K562 (cell line): ENCODE measurements around the gene BRCA1. TPM values are rescaled to one million over a fixed set of nuclear protein-coding genes. Genes with fewer than 3 reads are reported as not detected.

Experiments
- ATAC-seq: fragments of 200-7000 bp; cut with Tn5 transposase; 3 replicates; pipeline ENCODE4 v1.9.1; 2020; ENCODE audit warnings: moderate library complexity
- BruUV-seq: library from RNA; stranded (reverse); fragments of 400-500 nt; replicated peaks from 2 replicates; lab custom pipeline; 2021; lab: Mats Ljungman, UMichigan
- CTCF ChIA-PET: fragments of 300-600 bp; formaldehyde crosslinking; extraction: SDS; loops from one replicate; lab custom pipeline; 2021; ENCODE audit warnings: low intra/inter-chr PET ratio; lab: Yijun Ruan, JAX
- POLR2A ChIA-PET: fragments of 300-600, 350-650 bp; sonication (Branson Sonifier 250); formaldehyde crosslinking; extraction: SDS; loops from one replicate; lab custom pipeline; 2021; ENCODE audit warnings: antibody characterized with exemption, inconsistent platforms; lab: Yijun Ruan, JAX
- DNase-seq, 4 experiments: peaks; one replicate each; pipeline versions ENCODE4 v3.0.0 to v3.0.0-alpha.2; 2011 to 2018; ENCODE audit warnings: low spot score in 3 of 4, mixed read lengths in 3 of 4; ENCODE audit errors: extremely low read depth in 1 of 4
- FAIRE-seq: peaks from 2 replicates; lab custom pipeline; 2011; peaks lifted over from hg19 to GRCh38; lab: Jason Lieb, UNC
- H2AFZ ChIP-seq: 2 replicates; pipeline ENCODE4 v1.6.0; 2011; ENCODE audit warnings: low read depth, low read length, control low read depth, inconsistent platforms
- H3K27ac ChIP-seq: fragments of 200-600 bp; 3 replicates; pipeline ENCODE4 v1.8.0; 2011; ENCODE audit warnings: low read depth, mild to moderate bottlenecking, control low read depth, inconsistent platforms, low read length, moderate library complexity, mixed read lengths; ENCODE audit errors: extremely low read depth
- H3K27me3 ChIP-seq, 2 experiments: fragments of 300-600 bp in 1 of 2; 2 replicates in 1 of 2; 3 replicates in 1 of 2; pipeline versions ENCODE4 v1.6.0 to v1.8.0; 2011; ENCODE audit warnings: inconsistent platforms in 2 of 2, low read length in 2 of 2, mild to moderate bottlenecking in 1 of 2, mixed read lengths in 1 of 2, moderate library complexity in 1 of 2; ENCODE audit not compliant: control insufficient read depth in 2 of 2, insufficient read depth in 2 of 2
- H3K36me3 ChIP-seq: fragments of 300-600 bp; 3 replicates; pipeline ENCODE4 v1.8.0; 2011; ENCODE audit warnings: mild to moderate bottlenecking, low read length, inconsistent platforms; ENCODE audit not compliant: control insufficient read depth, insufficient read depth
- H3K4me1 ChIP-seq, 2 experiments: fragments of 200-600 bp in 1 of 2; replicated peaks in 1 of 2; 2 replicates in 1 of 2; 3 replicates in 1 of 2; pipeline versions ENCODE4 v1.5.1 to v1.8.0; 2011; ENCODE audit warnings: inconsistent platforms in 2 of 2, low read length in 2 of 2, mild to moderate bottlenecking in 1 of 2, mixed read lengths in 1 of 2, moderate library complexity in 1 of 2; ENCODE audit not compliant: control insufficient read depth in 2 of 2, insufficient read depth in 2 of 2
- H3K4me2 ChIP-seq: 2 replicates; pipeline ENCODE4 v1.6.1; 2011; ENCODE audit warnings: low read length, control low read depth, inconsistent platforms, mixed read lengths; ENCODE audit not compliant: insufficient read depth
- H3K4me3 ChIP-seq: fragments of 200-600 bp; sonication (generic), shearing (Covaris generic); 2 replicates; pipeline ENCODE4 v1.5.1; 2016; ENCODE audit warnings: control low read depth, inconsistent platforms
- H3K79me2 ChIP-seq: fragments of 200-600 bp; 3 replicates; pipeline ENCODE4 v1.8.0; 2011; ENCODE audit warnings: low read length, inconsistent platforms; ENCODE audit not compliant: control insufficient read depth, insufficient read depth
- H3K9ac ChIP-seq, 2 experiments: 2 replicates each; pipeline versions ENCODE4 v1.6.0 to v1.6.1; 2011; ENCODE audit warnings: low read depth in 2 of 2, low read length in 2 of 2, control low read depth in 1 of 2, inconsistent platforms in 1 of 2, mild to moderate bottlenecking in 1 of 2, mixed read lengths in 1 of 2; ENCODE audit not compliant: insufficient read depth in 1 of 2
- H3K9me1 ChIP-seq: one replicate; pipeline ENCODE4 v1.6.0; 2011; ENCODE audit warnings: inconsistent platforms, mild to moderate bottlenecking, low read length, moderate library complexity; ENCODE audit not compliant: control insufficient read depth, insufficient read depth
- H3K9me3 ChIP-seq: replicated peaks from 2 replicates; pipeline ENCODE4 v1.5.1; 2011; ENCODE audit warnings: low read depth, low read length, inconsistent platforms; ENCODE audit not compliant: control insufficient read depth, insufficient read depth
- H4K20me1 ChIP-seq: replicated peaks from 2 replicates; pipeline ENCODE4 v1.6.1; 2011; ENCODE audit warnings: low read length, inconsistent platforms, mixed read lengths; ENCODE audit not compliant: control insufficient read depth, insufficient read depth
- FOXK2 ChIP-seq, 2 experiments: fragments of 450-650 bp; IDR thresholded peaks in 1 of 2; conservative IDR thresholded peaks in 1 of 2; 2 replicates each; pipeline ENCODE4 v1.6.1; 2016; ENCODE audit warnings: low read depth in 2 of 2, mild to moderate bottlenecking in 1 of 2
- KLF6 ChIP-seq: fragments of 250-450 bp; sonication (Bioruptor Pico); IDR thresholded peaks from 2 replicates; pipeline ENCODE4 v1.4.0; 2020; ENCODE audit warnings: mild to moderate bottlenecking, moderate library complexity, borderline replicate concordance
- NFATC3 ChIP-seq: fragments of 450-650 bp; IDR thresholded peaks from 2 replicates; pipeline ENCODE4 v1.6.1; 2017; ENCODE audit warnings: mild to moderate bottlenecking
- TRIM24 ChIP-seq, 2 experiments: fragments of 450-650 bp; IDR thresholded peaks; 2 replicates each; pipeline ENCODE4 v1.6.1; 2016
- ZBTB9 ChIP-seq: fragments of 450-650 bp; formaldehyde crosslinking; IDR thresholded peaks from 2 replicates; pipeline ENCODE4 v1.4.0; 2020; ENCODE audit warnings: mild to moderate bottlenecking, moderate library complexity
- ZNF212 ChIP-seq: fragments of 450-650 bp; formaldehyde crosslinking; IDR thresholded peaks from 2 replicates; pipeline ENCODE4 v1.4.0; 2020; ENCODE audit warnings: mild to moderate bottlenecking
- ZNF384 ChIP-seq: IDR thresholded peaks from 2 replicates; pipeline ENCODE4 v1.6.1; 2012; ENCODE audit warnings: low read depth, low read length, improper control_type of control experiment
- WGBS: fragments of 100-300 bp; shearing (Covaris generic); methylation state at CpG from one replicate; pipeline ENCODE4 v1.1.6; 2016; ENCODE audit warnings: low coverage, mixed read lengths; ENCODE audit not compliant: insufficient coverage; ENCODE audit errors: missing lambda C conversion rate; 5-methylcytosine and 5-hydroxymethylcytosine counted together
- in situ Hi-C: fragments of 300-500 bp; cut with MboI; formaldehyde crosslinking; loops from 4 replicates; pipeline ENCODE4 v1.15.0; 2018; ENCODE audit warnings: inconsistent platforms, mixed read lengths
- intact Hi-C: fragments of 100-400 bp; cut with micrococcal nuclease; formaldehyde crosslinking; loops from 2 replicates; pipeline ENCODE4 v1.14.2; 2022
- polyA plus RNA-seq, 8 experiments: library from polyadenylated mRNA; depleted of rRNA in 4 of 8; stranded (reverse) in 5 of 8; unstranded in 3 of 8; fragments of >200 nt; fragmentation: Nextera tagmentation in 2 of 8; fragmentation: Illumina TruSeq in 1 of 8; extraction: Ambion mirVana in 2 of 8; extraction: Trizol in 1 of 8; gene quantifications; 2 replicates each; pipeline versions ENCODE4 v1.2.1 to v1.2.3, GENCODE V29; 2011 to 2014; ENCODE audit warnings: inconsistent platforms in 1 of 8, missing spikeins in 1 of 8
- total RNA-seq, 7 experiments: library from RNA; depleted of rRNA in 6 of 7; stranded (reverse); fragments of >200 nt in 6 of 7; fragmentation: Illumina TruSeq in 2 of 7; extraction: Trizol in 2 of 7; gene quantifications; 2 replicates each; pipeline versions ENCODE4 v1.2.1 to v1.2.3, GENCODE V29; 2011 to 2021; ENCODE audit warnings: low replicate concordance in 1 of 7
- TF ChIP-seq, protein P1 (sequence below): IDR thresholded peaks from 2 replicates; pipeline ENCODE4 v1.6.1; 2011; ENCODE audit not compliant: insufficient read length; ENCODE audit errors: extremely low read depth
- TF ChIP-seq, protein P2 (sequence below): sonication (generic); formaldehyde crosslinking; IDR thresholded peaks from 2 replicates; pipeline ENCODE4 v1.8.1; 2023; ENCODE audit warnings: mild to moderate bottlenecking, missing genetic modification reagents
- TF ChIP-seq, protein P3 (sequence below): IDR thresholded peaks from 2 replicates; pipeline ENCODE4 v1.6.1; 2016; ENCODE audit warnings: missing genetic modification characterization, missing compliant biosample characterization
- TF ChIP-seq, protein P4 (sequence below): fragments of 250-450 bp; sonication (Bioruptor Pico); IDR thresholded peaks from 2 replicates; pipeline ENCODE4 v1.5.0; 2021; ENCODE audit warnings: mild to moderate bottlenecking, borderline replicate concordance

The BRCA1 gene
- total and polyA plus RNA-seq, 9 of the 15 experiments (the other 6 are each of a cell fraction or from before 2014, with no cell fraction given), result 25.9 to 95.3 (median 62.3) TPM

GRCh38 chr17:43170766-43171585 lies 45.8 kb upstream of the BRCA1 start, which contains the start of gene NBR1:
Gene NBR1, plus strand, starts transcription at chr17:43171214. Its CDS starts 4,586 bp downstream, at chr17:43175800.
- intact Hi-C loops (loop anchor here (1.0 kb wide), 2 partner anchors 46 to 147 kb away; partner anchors contain the start of gene BRCA1), in situ Hi-C loops (no loop called here)
- H3K4me3 ChIP-seq, result peak within 1 kb of the TSS; percentile 84
- H2AFZ ChIP-seq, result peak within 1 kb of the TSS; percentile 95
- POLR2A ChIA-PET, result interaction anchor here (0.9 to 2.2 kb wide), 10 partner anchors 13 to 313 kb away, joined by 3 to 42 read pairs (median 6); partner anchors contain the start of genes BRCA1, DHX8 and RPL27
- ATAC-seq, result peak; percentile 92
- FAIRE-seq, result peak; percentile 99
- H3K79me2 ChIP-seq, result peaks cover 48% of the 10 kb centered on the region
- peak; percentile 92 to 99 (median 96) for DNase-seq
- under 1% methylated on average over 41 of the region's 41 CpGs for WGBS
- H3K4me1 ChIP-seq, result peaks cover 3 to 8% of the 10 kb centered on the region in 2 experiments; a peak in 3 of 5 replicates
- no peaks in the 10 kb centered on the region for H4K20me1 ChIP-seq
- H3K27me3 ChIP-seq, result no peaks in the 10 kb centered on the region
- H3K9ac ChIP-seq, result peak within 1 kb of the TSS; percentile 89 to 91
- peaks cover 5% of the 10 kb centered on the region for H3K36me3 ChIP-seq
- peak within 1 kb of the TSS; percentile 92 for H3K27ac ChIP-seq
- H3K9me3 ChIP-seq, result no peaks in the 10 kb centered on the region
- CTCF ChIA-PET, result no interaction called here
- H3K9me1 ChIP-seq, result no peaks in the 10 kb centered on the region
- H3K4me2 ChIP-seq, result peak within 1 kb of the TSS; percentile 89
- no TSS peak for BruUV-seq
- no peak for TF ChIP-seq ZNF212 (CRISPR knock-in tag)
- TF ChIP-seq, protein P1, sequence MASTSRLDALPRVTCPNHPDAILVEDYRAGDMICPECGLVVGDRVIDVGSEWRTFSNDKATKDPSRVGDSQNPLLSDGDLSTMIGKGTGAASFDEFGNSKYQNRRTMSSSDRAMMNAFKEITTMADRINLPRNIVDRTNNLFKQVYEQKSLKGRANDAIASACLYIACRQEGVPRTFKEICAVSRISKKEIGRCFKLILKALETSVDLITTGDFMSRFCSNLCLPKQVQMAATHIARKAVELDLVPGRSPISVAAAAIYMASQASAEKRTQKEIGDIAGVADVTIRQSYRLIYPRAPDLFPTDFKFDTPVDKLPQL, result no peak
- TF ChIP-seq, protein P2, sequence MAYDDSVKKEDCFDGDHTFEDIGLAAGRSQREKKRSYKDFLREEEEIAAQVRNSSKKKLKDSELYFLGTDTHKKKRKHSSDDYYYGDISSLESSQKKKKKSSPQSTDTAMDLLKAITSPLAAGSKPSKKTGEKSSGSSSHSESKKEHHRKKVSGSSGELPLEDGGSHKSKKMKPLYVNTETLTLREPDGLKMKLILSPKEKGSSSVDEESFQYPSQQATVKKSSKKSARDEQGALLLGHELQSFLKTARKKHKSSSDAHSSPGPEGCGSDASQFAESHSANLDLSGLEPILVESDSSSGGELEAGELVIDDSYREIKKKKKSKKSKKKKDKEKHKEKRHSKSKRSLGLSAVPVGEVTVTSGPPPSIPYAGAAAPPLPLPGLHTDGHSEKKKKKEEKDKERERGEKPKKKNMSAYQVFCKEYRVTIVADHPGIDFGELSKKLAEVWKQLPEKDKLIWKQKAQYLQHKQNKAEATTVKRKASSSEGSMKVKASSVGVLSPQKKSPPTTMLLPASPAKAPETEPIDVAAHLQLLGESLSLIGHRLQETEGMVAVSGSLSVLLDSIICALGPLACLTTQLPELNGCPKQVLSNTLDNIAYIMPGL (CRISPR knock-in tag), result 0 out of 2 replicates have a peak, but pooled peaks have one; percentile 9
- peak; percentile 38; the same call in 1 of the 2 replicates for TF ChIP-seq ZBTB9 (CRISPR knock-in tag)
- no peak for TF ChIP-seq KLF6 (CRISPR knock-in tag)
- 0 out of 2 replicates have a peak, but pooled peaks have one; percentile 14 for TF ChIP-seq ZNF384
- TF ChIP-seq, protein P3, sequence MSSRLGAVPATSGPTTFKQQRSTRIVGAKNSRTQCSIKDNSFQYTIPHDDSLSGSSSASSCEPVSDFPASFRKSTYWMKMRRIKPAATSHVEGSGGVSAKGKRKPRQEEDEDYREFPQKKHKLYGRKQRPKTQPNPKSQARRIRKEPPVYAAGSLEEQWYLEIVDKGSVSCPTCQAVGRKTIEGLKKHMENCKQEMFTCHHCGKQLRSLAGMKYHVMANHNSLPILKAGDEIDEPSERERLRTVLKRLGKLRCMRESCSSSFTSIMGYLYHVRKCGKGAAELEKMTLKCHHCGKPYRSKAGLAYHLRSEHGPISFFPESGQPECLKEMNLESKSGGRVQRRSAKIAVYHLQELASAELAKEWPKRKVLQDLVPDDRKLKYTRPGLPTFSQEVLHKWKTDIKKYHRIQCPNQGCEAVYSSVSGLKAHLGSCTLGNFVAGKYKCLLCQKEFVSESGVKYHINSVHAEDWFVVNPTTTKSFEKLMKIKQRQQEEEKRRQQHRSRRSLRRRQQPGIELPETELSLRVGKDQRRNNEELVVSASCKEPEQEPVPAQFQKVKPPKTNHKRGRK (tag), result no peak
- no peak for TF ChIP-seq TRIM24 (IDR thresholded peaks at IDR 0.05)
- peak; percentile 97 to 98 for TF ChIP-seq FOXK2 (conservative IDR thresholded peaks at IDR 0.05 in 1 of 2, IDR thresholded peaks at IDR 0.05 in 1 of 2; ENCODE audit: low read depth in 2 of 2)
- TF ChIP-seq, protein P4, sequence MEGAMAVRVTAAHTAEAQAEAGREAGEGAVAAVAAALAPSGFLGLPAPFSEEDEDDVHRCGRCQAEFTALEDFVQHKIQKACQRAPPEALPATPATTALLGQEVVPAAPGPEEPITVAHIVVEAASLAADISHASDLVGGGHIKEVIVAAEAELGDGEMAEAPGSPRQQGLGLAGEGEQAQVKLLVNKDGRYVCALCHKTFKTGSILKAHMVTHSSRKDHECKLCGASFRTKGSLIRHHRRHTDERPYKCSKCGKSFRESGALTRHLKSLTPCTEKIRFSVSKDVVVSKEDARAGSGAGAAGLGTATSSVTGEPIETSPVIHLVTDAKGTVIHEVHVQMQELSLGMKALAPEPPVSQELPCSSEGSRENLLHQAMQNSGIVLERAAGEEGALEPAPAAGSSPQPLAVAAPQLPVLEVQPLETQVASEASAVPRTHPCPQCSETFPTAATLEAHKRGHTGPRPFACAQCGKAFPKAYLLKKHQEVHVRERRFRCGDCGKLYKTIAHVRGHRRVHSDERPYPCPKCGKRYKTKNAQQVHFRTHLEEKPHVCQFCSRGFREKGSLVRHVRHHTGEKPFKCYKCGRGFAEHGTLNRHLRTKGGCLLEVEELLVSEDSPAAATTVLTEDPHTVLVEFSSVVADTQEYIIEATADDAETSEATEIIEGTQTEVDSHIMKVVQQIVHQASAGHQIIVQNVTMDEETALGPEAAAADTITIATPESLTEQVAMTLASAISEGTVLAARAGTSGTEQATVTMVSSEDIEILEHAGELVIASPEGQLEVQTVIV (CRISPR knock-in tag), result no peak
- 0 out of 2 replicates have a peak, but pooled peaks have one; percentile 13 for TF ChIP-seq NFATC3
